Measurements from ENCODE around the gene ZNF334. TPM values are rescaled to one million over a fixed set of nuclear protein-coding genes. Genes with fewer than 3 reads are reported as not detected.

ZNF334 gene
- polyA plus RNA-seq, 1 donor (not counting 4 experiments of a cell fraction or from before 2014, with no cell fraction given), result 1.3 TPM

DNA sequence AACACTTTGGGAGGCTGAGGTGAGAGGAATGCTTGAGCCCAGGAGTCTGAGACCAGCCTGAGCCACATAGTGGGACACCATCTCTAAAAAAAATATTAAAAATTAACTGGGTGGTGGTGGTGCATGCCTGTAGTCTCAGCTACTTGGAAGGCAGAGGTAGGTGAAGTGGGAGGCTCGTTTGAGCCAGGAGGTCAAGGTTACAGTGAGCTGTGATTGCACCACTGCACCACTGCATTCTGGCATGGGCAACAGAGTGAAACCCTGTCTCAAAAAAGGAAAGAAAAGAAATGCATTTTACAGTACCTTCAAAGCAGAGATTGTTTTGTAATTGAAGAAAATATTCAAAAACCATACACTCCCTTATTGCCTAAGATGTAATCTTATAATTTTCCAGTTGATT, 30.6 kb upstream of the ZNF334 start:
- TF ChIP-seq EZH2 (IDR thresholded peaks at IDR 0.05; ENCODE audit: low read length), result no peak
- TF ChIP-seq, protein P1, sequence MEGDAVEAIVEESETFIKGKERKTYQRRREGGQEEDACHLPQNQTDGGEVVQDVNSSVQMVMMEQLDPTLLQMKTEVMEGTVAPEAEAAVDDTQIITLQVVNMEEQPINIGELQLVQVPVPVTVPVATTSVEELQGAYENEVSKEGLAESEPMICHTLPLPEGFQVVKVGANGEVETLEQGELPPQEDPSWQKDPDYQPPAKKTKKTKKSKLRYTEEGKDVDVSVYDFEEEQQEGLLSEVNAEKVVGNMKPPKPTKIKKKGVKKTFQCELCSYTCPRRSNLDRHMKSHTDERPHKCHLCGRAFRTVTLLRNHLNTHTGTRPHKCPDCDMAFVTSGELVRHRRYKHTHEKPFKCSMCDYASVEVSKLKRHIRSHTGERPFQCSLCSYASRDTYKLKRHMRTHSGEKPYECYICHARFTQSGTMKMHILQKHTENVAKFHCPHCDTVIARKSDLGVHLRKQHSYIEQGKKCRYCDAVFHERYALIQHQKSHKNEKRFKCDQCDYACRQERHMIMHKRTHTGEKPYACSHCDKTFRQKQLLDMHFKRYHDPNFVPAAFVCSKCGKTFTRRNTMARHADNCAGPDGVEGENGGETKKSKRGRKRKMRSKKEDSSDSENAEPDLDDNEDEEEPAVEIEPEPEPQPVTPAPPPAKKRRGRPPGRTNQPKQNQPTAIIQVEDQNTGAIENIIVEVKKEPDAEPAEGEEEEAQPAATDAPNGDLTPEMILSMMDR (optimal IDR thresholded peaks at IDR 0.05 in 1 of 3, IDR thresholded peaks at IDR 0.05 in 1 of 3, conservative IDR thresholded peaks at IDR 0.05 in 1 of 3; ENCODE audit: extremely low read depth in 1 of 3, insufficient read depth in 2 of 3, low read length in 3 of 3), result no peak
- Histone ChIP-seq H3K9ac (ENCODE audit: control insufficient read depth, extremely low read depth, insufficient read depth, low read length) (no peak overlapping the region), H3K9me3 (ENCODE audit: control insufficient read depth, low read depth, low read length) (no peaks in the 10 kb centered on the region), H3K27ac (ENCODE audit: control insufficient read depth, insufficient read depth, low read length) (no peak overlapping the region), H3K4me1 (ENCODE audit: control insufficient read depth, extremely low read depth, insufficient read depth, low read length) (no peaks in the 10 kb centered on the region), H3K79me2 (ENCODE audit: control insufficient read depth, insufficient read depth, low read length) (no peaks in the 10 kb centered on the region), H2AFZ (ENCODE audit: control insufficient read depth, low read length) (no peak overlapping the region), H3K36me3 (ENCODE audit: control insufficient read depth in 2 of 2, extremely low read depth in 1 of 2, insufficient read depth in 2 of 2, low read length in 2 of 2) (no peaks in the 10 kb centered on the region), H3K9me1 (ENCODE audit: control insufficient read depth, extremely low read depth, insufficient read depth, low read length) (no peaks in the 10 kb centered on the region), H3K4me3 (ENCODE audit: control insufficient read depth in 2 of 3, extremely low read depth in 1 of 3, insufficient read depth in 2 of 3, low read depth in 1 of 3, low read length in 3 of 3) (no peak overlapping the region), H4K20me1 (ENCODE audit: control insufficient read depth, extremely low read depth, insufficient read depth, low read length) (no peaks in the 10 kb centered on the region), H3K4me2 (ENCODE audit: control insufficient read depth, extremely low read depth, insufficient read depth, low read depth, low read length) (no peak overlapping the region), H3K27me3 (ENCODE audit: control insufficient read depth, extremely low read depth, insufficient read depth, low read length) (peaks cover 7% of the 10 kb centered on the region)
- FAIRE-seq, result no peak
- dilution Hi-C loops (cut with MboI; ENCODE audit: extremely low pct_ligation_motif_present, low sequenced_read_pairs), result no loop called here
- DNase-seq (ENCODE audit: low read depth, low spot score), result no peak

DNA sequence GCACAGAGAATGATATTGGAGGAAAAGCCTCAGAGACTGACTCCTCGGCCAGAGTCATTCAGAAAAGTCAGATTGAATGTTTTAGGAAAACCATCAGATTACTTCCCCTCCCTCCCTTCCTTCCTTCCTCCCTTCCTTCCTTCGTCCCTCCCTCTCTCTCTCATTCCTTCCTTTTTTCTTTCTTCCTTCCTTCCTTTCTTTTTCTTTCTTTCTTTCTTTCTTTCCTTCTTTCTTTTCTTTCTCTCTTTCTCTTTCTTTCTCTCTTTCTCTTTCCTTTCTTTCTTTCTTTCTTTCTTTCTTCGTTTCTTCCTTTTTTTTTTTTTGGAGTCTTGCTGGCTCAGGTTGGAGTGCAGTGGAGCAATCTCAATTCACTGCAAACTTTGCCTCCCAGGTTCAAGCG, 29.7 kb upstream of the ZNF334 start:
- no peaks in the 10 kb centered on the region for H3K79me2 ChIP-seq (ENCODE audit: control insufficient read depth, insufficient read depth, low read length)
- H4K20me1 ChIP-seq (ENCODE audit: control insufficient read depth, extremely low read depth, insufficient read depth, low read length), result no peaks in the 10 kb centered on the region
- FAIRE-seq (no peak), DNase-seq (ENCODE audit: low read depth, low spot score) (no peak)
- H3K4me2 ChIP-seq (ENCODE audit: control insufficient read depth, extremely low read depth, insufficient read depth, low read depth, low read length), result no peak overlapping the region
- H3K27me3 ChIP-seq (ENCODE audit: control insufficient read depth, extremely low read depth, insufficient read depth, low read length), result peaks cover 7% of the 10 kb centered on the region
- no peak overlapping the region for H2AFZ ChIP-seq (ENCODE audit: control insufficient read depth, low read length)
- H3K4me1 ChIP-seq (ENCODE audit: control insufficient read depth, extremely low read depth, insufficient read depth, low read length), result no peaks in the 10 kb centered on the region
- TF ChIP-seq, protein P1 (optimal IDR thresholded peaks at IDR 0.05 in 1 of 3, IDR thresholded peaks at IDR 0.05 in 1 of 3, conservative IDR thresholded peaks at IDR 0.05 in 1 of 3; ENCODE audit: extremely low read depth in 1 of 3, insufficient read depth in 2 of 3, low read length in 3 of 3), result no peak
- no peak for TF ChIP-seq EZH2 (IDR thresholded peaks at IDR 0.05; ENCODE audit: low read length)
- H3K9ac ChIP-seq (ENCODE audit: control insufficient read depth, extremely low read depth, insufficient read depth, low read length), result no peak overlapping the region
- no peaks in the 10 kb centered on the region for H3K9me1 ChIP-seq (ENCODE audit: control insufficient read depth, extremely low read depth, insufficient read depth, low read length)
- no peak overlapping the region for H3K4me3 ChIP-seq (ENCODE audit: control insufficient read depth in 2 of 3, extremely low read depth in 1 of 3, insufficient read depth in 2 of 3, low read depth in 1 of 3, low read length in 3 of 3)
- H3K36me3 ChIP-seq (ENCODE audit: control insufficient read depth in 2 of 2, extremely low read depth in 1 of 2, insufficient read depth in 2 of 2, low read length in 2 of 2), result no peaks in the 10 kb centered on the region
- no peak overlapping the region for H3K27ac ChIP-seq (ENCODE audit: control insufficient read depth, insufficient read depth, low read length)
- no peaks in the 10 kb centered on the region for H3K9me3 ChIP-seq (ENCODE audit: control insufficient read depth, low read depth, low read length)
- dilution Hi-C loops (cut with MboI; ENCODE audit: extremely low pct_ligation_motif_present, low sequenced_read_pairs), result no loop called here
